H9 (cell line): ENCODE data around the gene PMEL. TPM values are rescaled to one million over a fixed set of nuclear protein-coding genes. Genes with fewer than 3 reads are reported as not detected.

Experiments used
- DNase-seq: peaks from one replicate; pipeline ENCODE4 v3.0.0-alpha.2; 2017
- H2AFZ ChIP-seq: one replicate; pipeline ENCODE4 v1.6.1; 2013; ENCODE audit warnings: mild to moderate bottlenecking, low read length, control low read depth, moderate library complexity
- H2AK5ac ChIP-seq: 2 replicates; pipeline ENCODE4 v1.6.1; 2013; ENCODE audit warnings: low read length, control low read depth, mixed read lengths; ENCODE audit not compliant: insufficient read length
- H2BK120ac ChIP-seq: one replicate; pipeline ENCODE4 v1.6.1; 2013; ENCODE audit warnings: low read depth, mild to moderate bottlenecking, low read length, control low read depth, inconsistent platforms; ENCODE audit not compliant: poor library complexity, severe bottlenecking
- H2BK12ac ChIP-seq: 2 replicates; pipeline ENCODE4 v1.6.1; 2013; ENCODE audit warnings: low read length, control low read depth, mixed read lengths, low read depth; ENCODE audit not compliant: insufficient read length
- H2BK15ac ChIP-seq: 2 replicates; pipeline ENCODE4 v1.6.1; 2013; ENCODE audit warnings: low read depth, low read length, control low read depth
- H2BK20ac ChIP-seq: one replicate; pipeline ENCODE4 v1.6.1; 2013; ENCODE audit warnings: low read depth, mild to moderate bottlenecking, low read length, control low read depth, inconsistent platforms; ENCODE audit not compliant: poor library complexity, severe bottlenecking
- H2BK5ac ChIP-seq: 2 replicates; pipeline ENCODE4 v1.6.1; 2013; ENCODE audit warnings: low read length, control low read depth, mixed read lengths; ENCODE audit not compliant: insufficient read length
- H3K14ac ChIP-seq: 2 replicates; pipeline ENCODE4 v1.6.1; 2013; ENCODE audit warnings: low read length, control low read depth; ENCODE audit not compliant: insufficient read depth
- H3K18ac ChIP-seq: 2 replicates; pipeline ENCODE4 v1.6.1; 2013; ENCODE audit warnings: low read depth, mild to moderate bottlenecking, mixed read lengths, low read length, control low read depth; ENCODE audit not compliant: insufficient read length
- H3K23ac ChIP-seq: 2 replicates; pipeline ENCODE4 v1.6.1; 2013; ENCODE audit warnings: low read length, control low read depth, mixed read lengths, low read depth; ENCODE audit not compliant: insufficient read length
- H3K23me2 ChIP-seq: 2 replicates; pipeline ENCODE4 v1.6.1; 2013; ENCODE audit warnings: low read depth, mild to moderate bottlenecking, mixed read lengths, low read length, control low read depth; ENCODE audit not compliant: insufficient read length, poor library complexity, severe bottlenecking
- H3K27ac ChIP-seq: 2 replicates; pipeline ENCODE4 v1.5.1; 2013; ENCODE audit warnings: low read length, control low read depth, mixed read lengths, low read depth; ENCODE audit not compliant: insufficient read length
- H3K27me3 ChIP-seq: 2 replicates; pipeline ENCODE4 v1.6.1; 2013; ENCODE audit warnings: low read length, control low read depth, inconsistent platforms; ENCODE audit not compliant: insufficient read depth
- H3K4ac ChIP-seq: 2 replicates; pipeline ENCODE4 v1.6.1; 2013; ENCODE audit warnings: low read depth, mild to moderate bottlenecking, control low read depth, inconsistent platforms, low read length, moderate library complexity
- H3K4me1 ChIP-seq: 2 replicates; pipeline ENCODE4 v1.6.1; 2013; ENCODE audit warnings: low read length, control low read depth, inconsistent platforms; ENCODE audit not compliant: insufficient read depth
- H3K4me2 ChIP-seq: 2 replicates; pipeline ENCODE4 v1.6.1; 2013; ENCODE audit warnings: low read length, control low read depth, mixed read lengths; ENCODE audit not compliant: insufficient read length, insufficient read depth
- H3K56ac ChIP-seq: 2 replicates; pipeline ENCODE4 v1.6.1; 2013; ENCODE audit warnings: low read depth, mild to moderate bottlenecking, mixed read lengths, low read length, control low read depth; ENCODE audit not compliant: insufficient read length
- H3K79me1 ChIP-seq: 2 replicates; pipeline ENCODE4 v1.6.1; 2013; ENCODE audit warnings: low read depth, mild to moderate bottlenecking, moderate library complexity, low read length, control low read depth, inconsistent platforms; ENCODE audit not compliant: insufficient read depth, poor library complexity, severe bottlenecking
- H3K79me2 ChIP-seq: 2 replicates; pipeline ENCODE4 v1.6.1; 2013; ENCODE audit warnings: low read length, control low read depth, inconsistent platforms; ENCODE audit not compliant: insufficient read depth
- H3K9ac ChIP-seq: 2 replicates; pipeline ENCODE4 v1.6.1; 2013; ENCODE audit warnings: low read length, control low read depth, mixed read lengths; ENCODE audit not compliant: insufficient read length; ENCODE audit errors: extremely low read depth
- H3K9me3 ChIP-seq: one replicate; pipeline ENCODE4 v1.6.1; 2013; ENCODE audit warnings: low read depth, low read length, inconsistent platforms; ENCODE audit not compliant: control insufficient read depth
- H3T11ph ChIP-seq: one replicate; pipeline ENCODE4 v1.6.1; 2013; ENCODE audit warnings: mild to moderate bottlenecking, low read length, control low read depth, inconsistent platforms
- H4K20me1 ChIP-seq: one replicate; pipeline ENCODE4 v1.6.1; 2013; ENCODE audit not compliant: control insufficient read depth, insufficient read length, insufficient read depth
- H4K5ac ChIP-seq: 2 replicates; pipeline ENCODE4 v1.6.1; 2013; ENCODE audit warnings: low read depth, mild to moderate bottlenecking, mixed read lengths, low read length, control low read depth; ENCODE audit not compliant: insufficient read length
- H4K8ac ChIP-seq: replicated peaks from 2 replicates; pipeline ENCODE4 v1.6.1; 2013; ENCODE audit warnings: low read length, control low read depth, mixed read lengths, low read depth; ENCODE audit not compliant: insufficient read length
- H4K91ac ChIP-seq: 2 replicates; pipeline ENCODE4 v1.6.1; 2013; ENCODE audit warnings: low read depth, mild to moderate bottlenecking, moderate library complexity, mixed read lengths, low read length, control low read depth; ENCODE audit not compliant: insufficient read length
- H3K27ac Mint-ChIP-seq, 3 experiments: 2 replicates in 2 of 3; 3 replicates in 1 of 3; pipeline ENCODE4 v1.8.0; 2020 to 2021; ENCODE audit warnings: mixed read lengths in 3 of 3, mild to moderate bottlenecking in 1 of 3, moderate library complexity in 1 of 3
- H3K27me3 Mint-ChIP-seq: 2 replicates; pipeline ENCODE4 v1.8.0; 2021; ENCODE audit warnings: low read depth, mild to moderate bottlenecking, moderate library complexity, mixed read lengths
- H3K36me3 Mint-ChIP-seq, 3 experiments: 2 replicates in 2 of 3; 3 replicates in 1 of 3; pipeline ENCODE4 v1.8.0; 2020 to 2021; ENCODE audit warnings: low read depth in 3 of 3, mixed read lengths in 3 of 3; ENCODE audit not compliant: insufficient read depth in 1 of 3
- H3K4me1 Mint-ChIP-seq, 2 experiments: 2 replicates each; pipeline ENCODE4 v1.8.0; 2020; ENCODE audit warnings: mixed read lengths in 2 of 2
- H3K4me3 Mint-ChIP-seq, 2 experiments: 2 replicates in 1 of 2; 3 replicates in 1 of 2; pipeline ENCODE4 v1.8.0; 2020 to 2021; ENCODE audit warnings: mild to moderate bottlenecking in 2 of 2, mixed read lengths in 2 of 2, moderate library complexity in 1 of 2
- H3K9me3 Mint-ChIP-seq, 2 experiments: 2 replicates in 1 of 2; 3 replicates in 1 of 2; pipeline ENCODE4 v1.8.0; 2020; ENCODE audit warnings: mild to moderate bottlenecking in 2 of 2, mixed read lengths in 2 of 2, moderate library complexity in 1 of 2
- CTCF ChIP-seq: fragments of 200-600 bp; sonication (generic); conservative IDR thresholded peaks from 3 replicates; pipeline ENCODE4 v1.8.0; 2021; ENCODE audit warnings: antibody characterized with exemption, mild to moderate bottlenecking
- WGBS: extraction: QIAGEN DNeasy Blood & Tissue Kit; methylation state at CpG from one replicate; pipeline ENCODE4 v1.1.7; 2013; ENCODE audit warnings: missing lambda C conversion rate, low lambda C conversion rate, mixed read lengths; ENCODE audit not compliant: insufficient read length; ENCODE audit errors: extremely low coverage; 5-methylcytosine and 5-hydroxymethylcytosine counted together
- total RNA-seq: library from RNA; stranded (reverse); gene quantifications from 2 replicates; pipeline ENCODE4 v1.2.1, GENCODE V29; 2021

PMEL gene
- total RNA-seq, 1 experiment from 2014 or later = 72.6 TPM

DNA sequence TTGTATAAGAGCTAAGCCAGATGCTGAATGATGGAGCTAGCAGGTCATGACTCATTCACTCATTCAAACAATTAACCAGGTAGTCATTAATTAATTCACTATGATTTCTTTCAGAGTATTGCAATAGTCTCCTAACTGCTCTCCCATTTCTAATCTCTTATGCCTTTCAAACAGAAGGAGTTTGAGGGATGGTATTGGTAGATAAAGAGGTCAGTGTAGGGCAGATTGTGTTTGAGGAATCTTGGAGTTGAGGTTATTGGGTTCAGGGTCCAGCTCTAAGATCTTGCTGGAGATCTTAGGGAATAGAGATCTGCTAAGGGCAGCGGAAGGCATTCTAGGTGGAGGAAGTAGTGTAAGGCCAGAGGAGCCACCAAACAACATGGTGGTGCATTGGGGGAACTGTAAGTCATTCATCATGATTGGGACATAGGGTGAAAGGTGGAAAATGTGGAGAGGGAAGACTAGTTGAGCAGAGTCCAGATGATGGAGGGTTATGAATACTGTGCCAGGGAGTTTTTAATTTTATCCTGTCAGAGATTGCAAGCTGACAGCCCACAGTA is 23.2 kb downstream of the PMEL start:
- no peak for DNase-seq
- Histone ChIP-seq H4K20me1 (no peaks in the 10 kb centered on the region), H3K9ac (no peak overlapping the region), H2AK5ac (no peak overlapping the region), H2BK15ac (no peak overlapping the region), H3K23me2 (no peaks in the 10 kb centered on the region), H3K4me1 (no peaks in the 10 kb centered on the region; the same call in 1 of the 2 replicates), H3K14ac (no peak overlapping the region), H4K8ac (no peak overlapping the region), H2BK12ac (no peak overlapping the region), H2BK120ac (no peak overlapping the region), H3K79me2 (no peaks in the 10 kb centered on the region), H3K79me1 (no peaks in the 10 kb centered on the region), H3K4me2 (no peak overlapping the region), H3K9me3 (no peaks in the 10 kb centered on the region), H2BK5ac (no peak overlapping the region), H3K18ac (no peak overlapping the region), H4K91ac (no peak overlapping the region), H3K56ac (no peak overlapping the region), H3K27ac (no peak overlapping the region), H2AFZ (no peak overlapping the region), H3K23ac (no peak overlapping the region), H3K4ac (no peak overlapping the region), H3T11ph (no peak overlapping the region), H3K27me3 (no peaks in the 10 kb centered on the region), H2BK20ac (no peak overlapping the region), H4K5ac (no peak overlapping the region)
- Mint-ChIP-seq H3K4me3 (no peak overlapping the region), H3K27ac (no peak overlapping the region), H3K27me3 (no peaks in the 10 kb centered on the region; the same call in 1 of the 2 replicates), H3K9me3 (no peaks in the 10 kb centered on the region), H3K36me3 (peaks cover 0 to 4% (median 0%) of the 10 kb centered on the region in 3 experiments; a peak in 2 of 7 replicates), H3K4me1 (peaks cover 10 to 12% of the 10 kb centered on the region in 2 experiments)
- no peak for TF ChIP-seq CTCF
- WGBS = no CpG with 5 or more reads among the region's 1 CpG
